Trophoblast cell (in vitro differentiated cells and primary cell): ENCODE measurements around the gene MYH8.

Experiments used
- DNase-seq, 2 donors: peaks; one replicate each; pipeline ENCODE4 v3.0.0-alpha.2; 2016
- H2AFZ ChIP-seq: 2 replicates; pipeline ENCODE4 v1.6.1; 2013; ENCODE audit warnings: low read length, moderate library complexity, mild to moderate bottlenecking; ENCODE audit not compliant: insufficient read depth, poor library complexity
- H2AK5ac ChIP-seq: 2 replicates; pipeline ENCODE4 v1.6.1; 2013; ENCODE audit warnings: mild to moderate bottlenecking, low read length
- H2BK120ac ChIP-seq: 2 replicates; pipeline ENCODE4 v1.6.1; 2013; ENCODE audit warnings: low read length, mild to moderate bottlenecking, moderate library complexity; ENCODE audit not compliant: insufficient read depth, poor library complexity
- H2BK12ac ChIP-seq: 2 replicates; pipeline ENCODE4 v1.6.1; 2013; ENCODE audit warnings: mild to moderate bottlenecking, low read length, moderate library complexity
- H2BK5ac ChIP-seq: 2 replicates; pipeline ENCODE4 v1.6.1; 2013; ENCODE audit warnings: low read length, low read depth, moderate library complexity, mild to moderate bottlenecking; ENCODE audit not compliant: poor library complexity
- H3K14ac ChIP-seq: 2 replicates; pipeline ENCODE4 v1.6.1; 2013; ENCODE audit warnings: mild to moderate bottlenecking, low read length
- H3K18ac ChIP-seq: 2 replicates; pipeline ENCODE4 v1.6.1; 2013; ENCODE audit warnings: mild to moderate bottlenecking, low read length
- H3K23ac ChIP-seq: 2 replicates; pipeline ENCODE4 v1.6.1; 2013; ENCODE audit warnings: low read length
- H3K27ac ChIP-seq: 2 replicates; pipeline ENCODE4 v1.5.1; 2013; ENCODE audit warnings: low read depth, mild to moderate bottlenecking, inconsistent platforms, low read length, moderate library complexity
- H3K27me3 ChIP-seq: 2 replicates; pipeline ENCODE4 v1.6.1; 2013; ENCODE audit warnings: inconsistent platforms, mild to moderate bottlenecking, low read length, moderate library complexity; ENCODE audit not compliant: insufficient read depth
- H3K36me3 ChIP-seq, 2 experiments: 1 replicate in 1 of 2; 2 replicates in 1 of 2; pipeline ENCODE4 v1.6.1; 2013; ENCODE audit warnings: low read length in 2 of 2, mild to moderate bottlenecking in 2 of 2, moderate library complexity in 1 of 2; ENCODE audit not compliant: insufficient read depth in 2 of 2, control insufficient read depth in 1 of 2
- H3K4ac ChIP-seq: 2 replicates; pipeline ENCODE4 v1.6.1; 2013; ENCODE audit warnings: low read depth, mild to moderate bottlenecking, low read length, moderate library complexity
- H3K4me1 ChIP-seq, 2 experiments: 1 replicate in 1 of 2; 2 replicates in 1 of 2; pipeline ENCODE4 v1.6.1; 2013; ENCODE audit warnings: low read length in 2 of 2, mild to moderate bottlenecking in 2 of 2, moderate library complexity in 1 of 2; ENCODE audit not compliant: insufficient read depth in 2 of 2, control insufficient read depth in 1 of 2
- H3K4me2 ChIP-seq: 2 replicates; pipeline ENCODE4 v1.6.1; 2013; ENCODE audit warnings: inconsistent platforms, mild to moderate bottlenecking, low read length, moderate library complexity
- H3K4me3 ChIP-seq: 2 replicates; pipeline ENCODE4 v1.5.1; 2013; ENCODE audit warnings: mild to moderate bottlenecking, low read depth, low read length, inconsistent platforms
- H3K79me1 ChIP-seq: one replicate; pipeline ENCODE4 v1.6.1; 2013; ENCODE audit warnings: low read length
- H3K79me2 ChIP-seq: 2 replicates; pipeline ENCODE4 v1.6.1; 2013; ENCODE audit warnings: low read length, mild to moderate bottlenecking; ENCODE audit not compliant: control insufficient read depth, insufficient read depth, poor library complexity
- H3K9ac ChIP-seq: 2 replicates; pipeline ENCODE4 v1.6.1; 2013; ENCODE audit warnings: mild to moderate bottlenecking, low read length
- H3K9me3 ChIP-seq: 2 replicates; pipeline ENCODE4 v1.6.1; 2013; ENCODE audit warnings: low read depth, mild to moderate bottlenecking, control low read depth, inconsistent platforms, low read length; ENCODE audit not compliant: insufficient read depth
- H4K12ac ChIP-seq: 2 replicates; pipeline ENCODE4 v1.6.1; 2013; ENCODE audit warnings: low read depth, mild to moderate bottlenecking, low read length, moderate library complexity
- H4K8ac ChIP-seq: 2 replicates; pipeline ENCODE4 v1.6.1; 2013; ENCODE audit warnings: low read depth, mild to moderate bottlenecking, low read length, moderate library complexity
- H4K91ac ChIP-seq: one replicate; pipeline ENCODE4 v1.6.1; 2013; ENCODE audit warnings: low read depth, mild to moderate bottlenecking, low read length, moderate library complexity
- WGBS: extraction: QIAGEN DNeasy Blood & Tissue Kit; methylation state at CpG from one replicate; pipeline ENCODE4 v1.1.7; 2013; ENCODE audit warnings: missing lambda C conversion rate; ENCODE audit not compliant: insufficient read length, insufficient coverage; ENCODE audit errors: extremely low coverage; 5-methylcytosine and 5-hydroxymethylcytosine counted together

MYH8 gene

GRCh38 chr17:10458701-10459100 lies 37.0 kb upstream of the MYH8 start:
- Histone ChIP-seq H2AK5ac (no peak overlapping the region), H3K4ac (no peak overlapping the region), H3K4me3 (no peak overlapping the region), H3K79me2 (no peaks in the 10 kb centered on the region), H3K4me2 (no peak overlapping the region), H3K4me1 (no peaks in the 10 kb centered on the region), H2BK12ac (no peak overlapping the region), H4K12ac (no peak overlapping the region), H2AFZ (no peak overlapping the region), H4K91ac (no peak overlapping the region), H3K9me3 (no peaks in the 10 kb centered on the region), H3K27ac (no peak overlapping the region), H3K36me3 (no peaks in the 10 kb centered on the region), H3K79me1 (no peaks in the 10 kb centered on the region), H3K9ac (no peak overlapping the region), H3K23ac (no peak overlapping the region), H3K14ac (no peak overlapping the region), H4K8ac (no peak overlapping the region), H3K18ac (no peak overlapping the region), H2BK5ac (no peak overlapping the region), H3K27me3 (no peaks in the 10 kb centered on the region), H2BK120ac (no peak overlapping the region)
- WGBS = no CpG with 5 or more reads among the region's 3 CpGs
- no peak for DNase-seq

- H2AFZ ChIP-seq = no peak overlapping the region
- H3K4me3 ChIP-seq = no peak overlapping the region
- H2BK120ac ChIP-seq = no peak overlapping the region
- H3K36me3 ChIP-seq = no peaks in the 10 kb centered on the region
- H3K4me2 ChIP-seq = no peak overlapping the region
- no peaks in the 10 kb centered on the region for H3K4me1 ChIP-seq
- H3K27ac ChIP-seq = no peak overlapping the region
- no peak overlapping the region for H2AK5ac ChIP-seq
- no peaks in the 10 kb centered on the region for H3K79me2 ChIP-seq
- H4K12ac ChIP-seq = no peak overlapping the region
- H2BK12ac ChIP-seq = no peak overlapping the region
- WGBS = no CpG with 5 or more reads among the region's 1 CpG
- H3K14ac ChIP-seq = no peak overlapping the region
- H3K4ac ChIP-seq = no peak overlapping the region
- no peak overlapping the region for H3K18ac ChIP-seq
- H4K8ac ChIP-seq = no peak overlapping the region
- no peaks in the 10 kb centered on the region for H3K9me3 ChIP-seq
- H3K9ac ChIP-seq = no peak overlapping the region
- no peaks in the 10 kb centered on the region for H3K27me3 ChIP-seq
- H4K91ac ChIP-seq = no peak overlapping the region
- H2BK5ac ChIP-seq = no peak overlapping the region
- DNase-seq = no peak
- H3K23ac ChIP-seq = no peak overlapping the region
- no peaks in the 10 kb centered on the region for H3K79me1 ChIP-seq
These were observed 36.2 kb upstream of the MYH8 start for GRCh38 chr17:10457952-10458351.

GRCh38 chr17:10447026-10447931 lies 25.5 kb upstream of the MYH8 start:
- Histone ChIP-seq H3K9me3 (no peaks in the 10 kb centered on the region), H3K4me3 (no peak overlapping the region), H4K8ac (no peak overlapping the region), H2AK5ac (no peak overlapping the region), H3K4ac (no peak overlapping the region), H2BK12ac (no peak overlapping the region), H2BK120ac (no peak overlapping the region), H3K36me3 (no peaks in the 10 kb centered on the region), H3K4me2 (no peak overlapping the region), H3K4me1 (no peaks in the 10 kb centered on the region), H3K79me2 (no peaks in the 10 kb centered on the region), H3K23ac (no peak overlapping the region), H4K91ac (no peak overlapping the region), H3K14ac (no peak overlapping the region), H3K79me1 (no peaks in the 10 kb centered on the region), H3K27me3 (no peaks in the 10 kb centered on the region), H4K12ac (no peak overlapping the region), H2AFZ (no peak overlapping the region), H3K18ac (no peak overlapping the region), H2BK5ac (no peak overlapping the region), H3K27ac (no peak overlapping the region), H3K9ac (no peak overlapping the region)
- WGBS = no CpG with 5 or more reads among the region's 7 CpGs
- DNase-seq = no peak

GRCh38 chr17:10439816-10440215 lies 18.1 kb upstream of the MYH8 start:
- no peak overlapping the region for H2BK5ac ChIP-seq
- H3K14ac ChIP-seq = no peak overlapping the region
- no peaks in the 10 kb centered on the region for H3K79me2 ChIP-seq
- no peaks in the 10 kb centered on the region for H3K27me3 ChIP-seq
- H4K8ac ChIP-seq = no peak overlapping the region
- H3K4me3 ChIP-seq = no peak overlapping the region
- no peak overlapping the region for H2BK12ac ChIP-seq
- no peak overlapping the region for H2AFZ ChIP-seq
- no peak overlapping the region for H3K4ac ChIP-seq
- no peak overlapping the region for H2BK120ac ChIP-seq
- no peak overlapping the region for H3K4me2 ChIP-seq
- no CpG with 5 or more reads among the region's 1 CpG for WGBS
- H3K9me3 ChIP-seq = no peaks in the 10 kb centered on the region
- H3K23ac ChIP-seq = no peak overlapping the region
- H2AK5ac ChIP-seq = no peak overlapping the region
- no peaks in the 10 kb centered on the region for H3K36me3 ChIP-seq
- no peaks in the 10 kb centered on the region for H3K4me1 ChIP-seq
- no peak overlapping the region for H3K18ac ChIP-seq
- no peaks in the 10 kb centered on the region for H3K79me1 ChIP-seq
- DNase-seq = no peak
- H3K9ac ChIP-seq = no peak overlapping the region
- H3K27ac ChIP-seq = no peak overlapping the region
- H4K12ac ChIP-seq = no peak overlapping the region
- H4K91ac ChIP-seq = no peak overlapping the region
